SH-SY5Y (cell line): ENCODE measurements around the gene PTPRK.

Source experiments
- GATA2 ChIP-seq: IDR thresholded peaks from 2 replicates; pipeline ENCODE4 v1.6.1; 2011; ENCODE audit warnings: mild to moderate bottlenecking, low read depth, low read length
- GATA3 ChIP-seq: IDR thresholded peaks from 2 replicates; pipeline ENCODE4 v1.6.1; 2011; ENCODE audit warnings: low read depth, mild to moderate bottlenecking, low read length, moderate library complexity

Gene PTPRK

DNA sequence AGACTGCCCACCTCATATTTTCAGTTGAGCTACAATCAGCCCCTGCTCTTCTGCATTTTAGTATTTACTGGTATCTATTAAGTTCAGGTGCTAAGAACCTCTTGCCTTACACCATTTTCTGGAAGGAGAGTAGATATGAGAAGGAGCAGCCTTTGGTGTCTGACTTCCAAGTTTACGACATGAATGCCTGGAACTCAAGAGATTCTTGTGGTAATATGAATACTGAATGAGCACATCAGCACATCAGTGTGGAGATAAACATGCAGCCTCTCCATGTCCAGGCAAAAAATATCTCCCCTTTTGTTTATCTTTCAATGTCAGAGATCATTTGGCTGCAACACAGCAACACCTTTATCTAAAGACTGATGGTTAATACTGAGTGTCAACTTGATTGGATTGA, 553.8 kb downstream of the PTPRK start:
- TF ChIP-seq GATA2, result no peak
- no peak for TF ChIP-seq GATA3

DNA sequence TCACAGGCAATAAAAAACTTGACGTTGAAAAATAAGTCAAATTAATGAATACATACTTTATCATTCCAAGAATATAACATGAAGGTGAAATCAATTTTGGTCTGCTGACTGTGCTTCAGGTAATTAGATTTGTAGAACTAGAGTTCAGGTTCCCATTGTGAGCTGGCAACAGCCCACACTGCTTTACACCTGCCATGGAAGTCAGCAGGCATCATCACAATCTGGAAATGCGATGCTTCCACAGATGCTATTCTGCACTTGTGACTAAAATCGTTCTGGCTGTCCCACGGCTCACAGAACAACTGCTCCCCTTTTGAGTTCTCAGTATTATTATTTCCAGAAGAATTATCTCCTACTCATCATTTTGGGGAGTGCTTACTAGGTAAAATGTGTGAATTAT, 556.9 kb downstream of the PTPRK start:
- TF ChIP-seq GATA2 (no peak), GATA3 (no peak)

DNA sequence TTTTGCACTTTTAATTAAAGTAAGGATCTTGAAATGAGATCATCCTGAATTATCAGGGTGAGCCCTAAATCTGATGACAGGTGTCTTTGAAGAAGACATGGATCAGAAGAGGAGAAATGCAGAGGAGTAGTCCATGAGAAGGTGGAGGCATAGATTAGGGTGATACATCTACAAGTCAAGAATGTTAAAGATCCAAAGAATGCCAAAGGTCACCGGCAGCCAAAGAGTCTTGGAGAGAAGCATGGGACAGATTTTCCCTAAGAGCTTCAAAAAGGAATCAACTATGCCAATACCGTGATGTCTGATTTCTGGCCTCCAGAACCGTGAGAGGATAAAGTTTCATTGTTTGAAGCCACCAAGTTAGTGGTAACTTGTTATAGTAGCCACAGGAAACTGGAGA, 560.5 kb downstream of the PTPRK start:
- no peak for TF ChIP-seq GATA3
- no peak for TF ChIP-seq GATA2

DNA sequence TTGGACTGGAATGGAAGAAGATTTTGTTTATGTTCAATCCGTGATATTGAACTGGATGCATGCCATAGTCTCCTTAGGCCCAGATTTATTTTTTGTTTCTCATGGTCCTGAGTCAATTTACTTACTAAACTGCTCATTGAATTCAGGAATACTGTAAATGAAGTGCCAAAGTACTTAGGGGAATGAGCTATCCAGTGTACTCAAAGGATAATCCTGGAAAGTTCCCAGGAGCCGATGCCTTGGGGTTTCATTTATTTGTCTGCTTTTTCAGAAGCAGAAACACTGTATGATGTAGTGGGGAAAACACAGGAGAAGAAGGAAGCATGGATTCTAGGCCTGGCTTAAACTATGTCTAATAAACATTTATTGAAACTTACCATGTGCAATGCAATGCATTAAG, 563.4 kb downstream of the PTPRK start:
- TF ChIP-seq GATA3, result no peak
- no peak for TF ChIP-seq GATA2

DNA sequence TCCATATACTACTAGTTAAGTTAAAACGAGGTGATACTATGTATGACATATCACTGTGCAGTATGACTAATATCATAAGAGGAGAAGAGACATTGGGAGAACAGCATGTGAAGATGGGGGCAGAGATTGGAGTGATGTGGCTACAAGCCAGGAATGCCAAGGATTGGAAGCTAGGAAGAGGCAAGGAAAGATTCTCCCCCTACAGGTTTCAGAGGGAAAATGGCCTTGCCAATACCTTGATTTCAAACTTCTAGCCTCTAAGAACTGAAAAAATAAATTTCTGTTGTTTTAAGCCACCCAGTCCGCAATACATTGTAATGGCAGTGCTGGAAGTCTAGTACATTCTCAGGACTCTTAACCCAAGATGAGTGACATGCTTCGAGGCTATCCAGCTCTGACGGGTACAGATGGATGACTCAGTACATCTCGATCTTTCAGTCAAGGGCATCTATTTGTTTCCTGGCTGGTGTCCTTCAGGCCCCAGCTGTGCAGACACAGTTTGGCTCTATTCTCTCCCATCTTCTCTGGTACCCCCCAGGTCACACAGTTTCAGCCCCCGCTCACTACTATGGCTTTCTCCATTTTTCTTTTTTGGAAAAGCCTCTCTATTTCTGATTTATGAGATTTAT, 564.0 kb downstream of the PTPRK start:
- no peak for TF ChIP-seq GATA2
- no peak for TF ChIP-seq GATA3

DNA sequence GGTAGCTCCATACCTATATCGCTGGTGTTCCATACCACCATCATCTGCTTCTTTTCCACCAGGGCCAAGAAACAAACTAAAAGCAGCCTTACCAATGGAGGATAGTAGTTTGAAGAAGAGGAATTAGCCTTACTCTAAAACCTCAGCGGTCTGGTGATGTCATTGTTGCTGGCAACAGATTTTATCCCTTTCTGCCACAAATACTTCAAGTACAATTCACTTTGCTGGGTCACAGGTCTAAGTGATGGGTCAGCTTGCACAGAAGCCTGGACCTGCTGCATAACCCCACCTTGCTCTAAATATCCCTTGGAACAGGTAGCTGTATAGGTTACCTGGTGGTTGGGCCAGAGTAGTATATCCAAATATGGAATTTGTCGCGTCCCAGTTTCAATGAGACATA, 566.3 kb downstream of the PTPRK start:
- no peak for TF ChIP-seq GATA2
- no peak for TF ChIP-seq GATA3

DNA sequence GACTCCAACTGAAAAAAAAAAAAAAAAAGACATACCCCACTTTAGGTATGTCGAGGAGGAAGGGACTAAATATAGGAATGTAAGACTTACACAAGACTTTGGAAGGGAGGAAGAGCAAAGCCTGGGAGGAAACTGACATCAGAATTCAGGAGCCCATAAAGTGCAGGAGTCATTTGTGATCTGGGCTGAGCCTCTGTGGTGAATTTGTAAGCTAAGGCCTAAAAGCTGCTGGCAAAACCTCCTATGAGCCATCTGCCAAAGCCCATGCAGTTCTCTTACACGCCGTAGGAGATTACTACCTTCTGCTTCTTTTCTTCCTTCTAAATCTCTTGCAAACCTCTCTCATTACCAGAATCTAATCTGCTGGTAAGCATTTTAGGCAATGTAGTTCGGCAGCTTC, 567.6 kb downstream of the PTPRK start:
- TF ChIP-seq GATA3, result no peak
- TF ChIP-seq GATA2, result no peak

DNA sequence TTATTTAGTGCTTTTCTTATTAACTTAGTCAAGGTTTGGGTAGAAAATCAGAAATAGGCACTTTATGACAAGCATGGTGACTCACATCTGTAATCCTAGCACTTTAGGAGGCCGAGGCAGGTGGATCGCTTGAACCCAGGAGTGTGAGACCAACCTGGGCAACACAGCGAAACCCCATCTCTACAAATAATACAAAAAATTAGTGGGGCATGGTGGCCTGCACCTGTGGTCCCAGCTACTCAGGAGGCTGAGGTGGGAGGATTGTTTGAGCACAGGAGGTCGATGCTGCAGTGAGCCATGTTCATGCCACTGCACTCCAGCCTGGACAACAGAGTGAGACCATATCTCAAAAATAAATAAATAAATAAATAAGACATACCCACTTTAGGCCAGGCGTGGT, 568.2 kb downstream of the PTPRK start:
- TF ChIP-seq GATA2 (no peak), GATA3 (no peak)

DNA sequence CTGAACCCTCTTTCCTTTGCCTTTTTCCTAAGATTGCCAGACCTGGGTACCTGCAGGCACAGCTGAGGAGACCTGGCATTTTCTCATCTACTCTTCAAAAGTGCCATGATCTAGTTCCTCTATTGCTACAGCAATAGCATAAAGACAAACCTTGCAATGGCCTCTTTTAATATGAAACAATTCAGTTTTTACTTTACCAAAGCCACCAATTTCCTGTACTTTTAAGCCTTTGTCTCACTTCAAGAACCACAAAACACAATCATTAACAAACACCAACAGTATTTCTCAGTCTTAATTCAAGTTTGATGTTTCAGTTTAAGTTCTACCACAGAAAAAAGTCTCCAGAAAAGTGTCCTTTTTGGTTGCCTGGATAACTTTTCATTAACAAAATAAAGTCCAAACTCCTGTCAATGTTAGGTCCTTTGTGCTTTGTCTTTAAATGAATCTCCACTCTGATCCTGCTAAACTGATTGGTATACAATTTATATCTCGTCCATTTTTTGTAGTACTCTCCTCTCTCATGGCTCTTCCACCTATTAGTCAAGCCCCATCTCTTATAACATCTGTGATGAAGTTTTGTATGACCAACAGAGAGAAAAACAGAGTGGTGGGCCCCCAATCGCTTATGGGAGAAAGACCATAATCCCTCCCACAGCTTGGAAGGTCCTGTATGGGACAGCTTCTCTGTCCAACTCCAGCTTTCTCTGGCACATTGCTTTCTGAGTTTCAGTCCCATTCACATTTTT, 569.1 kb downstream of the PTPRK start:
- TF ChIP-seq GATA3, result no peak
- TF ChIP-seq GATA2, result no peak

DNA sequence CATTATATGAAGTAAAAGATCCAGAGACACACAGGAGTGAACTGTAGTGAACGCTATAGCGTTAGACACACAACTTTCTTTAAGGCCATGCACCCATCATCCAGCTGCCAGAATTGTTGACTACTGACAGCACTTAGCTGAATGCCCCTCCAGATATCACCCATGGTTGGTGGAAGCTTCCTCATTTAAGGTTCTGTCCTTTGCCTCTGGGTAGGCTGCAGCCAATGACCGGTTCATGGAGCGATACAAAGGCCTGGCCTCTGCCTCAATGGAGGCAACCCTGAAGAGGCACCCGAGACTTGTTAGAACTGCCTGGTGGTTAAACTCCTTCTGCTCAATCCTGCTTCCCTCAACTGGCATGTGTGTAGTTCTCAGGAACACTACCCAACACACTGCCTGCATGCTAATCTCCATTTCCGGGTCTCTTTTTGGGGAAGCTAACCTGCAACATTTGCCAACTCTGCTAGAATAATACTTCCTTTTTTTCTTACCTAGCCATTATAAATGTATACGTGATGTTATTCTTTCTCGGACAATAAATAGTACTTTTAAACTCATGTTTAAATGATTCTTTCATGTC, 569.7 kb downstream of the PTPRK start:
- no peak for TF ChIP-seq GATA2

DNA sequence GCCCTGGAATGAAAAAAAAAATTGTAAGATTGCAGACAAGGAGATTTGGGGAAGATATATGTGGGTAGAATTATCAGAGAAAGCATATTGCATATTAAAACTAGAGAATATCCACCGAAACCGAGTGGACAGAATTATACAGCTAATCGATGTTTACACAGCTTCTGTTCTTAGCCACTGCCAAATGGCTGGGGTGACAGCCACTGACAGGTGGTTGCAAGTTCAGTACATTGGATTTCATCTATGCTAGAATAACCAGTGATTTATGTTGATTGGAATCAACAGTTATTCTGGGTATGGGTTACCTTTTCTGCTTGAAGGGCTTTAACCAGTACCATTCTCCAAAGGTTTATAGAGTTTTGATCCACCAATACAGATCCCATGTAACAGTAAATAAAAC, 571.1 kb downstream of the PTPRK start:
- TF ChIP-seq GATA3 (no peak), GATA2 (no peak)

DNA sequence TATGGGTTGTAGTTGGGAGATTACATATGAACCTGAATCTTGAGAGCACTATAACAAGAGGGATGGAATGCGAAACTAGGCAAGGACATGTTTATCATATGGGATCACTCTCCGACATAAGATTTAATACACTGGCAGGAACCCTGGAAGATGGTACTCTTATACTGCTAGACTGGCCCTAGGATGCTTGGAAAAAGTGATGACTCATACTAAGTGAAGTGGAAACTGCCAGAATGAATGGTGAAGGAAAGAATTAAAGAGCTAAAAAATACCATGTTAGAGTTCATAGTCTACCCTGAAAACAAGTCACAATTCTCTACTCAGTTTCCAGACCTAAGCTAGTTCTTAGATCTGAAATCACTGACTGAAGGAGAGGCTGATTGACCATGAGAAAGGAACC, 574.0 kb downstream of the PTPRK start:
- TF ChIP-seq GATA3, result no peak
- no peak for TF ChIP-seq GATA2

DNA sequence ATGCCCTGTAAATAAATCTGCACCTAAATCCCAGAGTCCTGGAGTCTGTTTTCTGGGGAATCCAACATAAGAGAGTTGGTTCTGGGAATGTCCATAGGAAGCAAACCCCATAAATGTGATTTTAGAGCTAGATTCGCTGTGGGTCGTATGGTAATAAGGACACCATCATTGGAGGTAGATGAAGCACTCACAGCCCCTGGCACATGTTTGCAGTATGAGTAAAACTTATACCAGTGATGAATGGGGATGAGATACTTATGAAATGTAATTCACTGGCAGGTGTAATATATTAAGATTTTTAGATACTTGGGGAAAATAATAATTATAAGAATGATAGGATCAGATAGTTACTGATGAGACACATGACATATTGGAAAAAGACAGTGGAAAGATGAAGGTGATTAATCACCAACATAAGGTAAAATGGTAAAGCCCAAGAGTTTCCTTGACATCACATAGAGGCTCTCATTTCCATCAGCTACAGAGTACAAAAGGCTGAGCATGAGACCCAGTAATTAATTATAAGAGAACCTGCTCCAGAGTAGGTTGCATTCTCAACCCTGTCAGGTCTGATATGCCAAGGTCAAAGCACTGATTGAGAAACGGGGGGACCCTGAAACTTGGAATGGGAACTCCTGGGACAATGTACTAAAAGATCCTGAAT, 574.8 kb downstream of the PTPRK start:
- TF ChIP-seq GATA3 (no peak), GATA2 (no peak)

DNA sequence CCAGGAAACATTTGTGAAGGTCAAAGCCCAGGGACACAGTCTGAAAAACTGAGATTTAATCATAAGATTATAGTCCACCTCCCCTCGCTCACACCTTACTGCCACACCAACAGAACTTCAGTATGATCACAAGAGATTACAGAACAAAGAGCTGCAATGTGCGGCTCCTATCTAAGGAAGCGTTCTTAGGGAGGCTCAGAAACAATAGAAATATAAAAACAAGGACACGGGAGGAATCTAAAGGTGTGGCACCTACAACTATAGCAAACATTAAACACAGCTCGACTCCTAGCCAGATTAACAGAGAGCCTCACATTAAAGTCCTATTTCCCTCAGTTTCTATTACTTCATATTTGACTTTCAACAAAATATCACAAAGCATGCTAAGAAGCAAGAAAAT, 579.2 kb downstream of the PTPRK start:
- TF ChIP-seq GATA3 (no peak), GATA2 (no peak)

DNA sequence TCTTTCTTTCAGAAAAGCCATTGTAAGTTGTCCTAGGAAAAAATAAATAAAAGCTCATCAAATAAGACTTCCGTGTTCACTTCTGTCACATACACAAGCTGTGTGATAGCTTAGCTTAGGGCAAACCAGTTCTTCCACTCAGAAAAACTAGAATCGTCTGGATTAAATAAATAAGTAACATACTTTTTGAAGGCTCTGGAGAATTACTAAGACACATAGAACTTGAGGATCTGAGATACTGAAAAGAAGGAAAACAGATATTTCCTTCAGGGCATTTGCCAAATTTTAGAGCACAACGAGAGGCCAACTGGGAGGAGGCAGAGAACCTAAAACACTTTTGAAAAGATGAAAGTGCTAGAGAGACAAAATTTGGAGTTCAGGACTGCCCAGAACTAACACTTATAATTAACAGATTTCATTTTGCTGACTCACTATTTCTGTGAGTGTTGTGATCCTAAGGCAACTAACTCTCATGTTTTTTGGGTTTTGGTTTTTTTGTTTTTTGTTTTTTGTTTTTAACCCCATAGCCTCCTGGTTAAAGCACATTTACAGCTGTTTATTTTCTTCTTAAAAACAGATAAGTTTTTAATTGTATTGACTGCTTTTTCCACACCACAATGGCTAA, 580.8 kb downstream of the PTPRK start:
- no peak for TF ChIP-seq GATA2
- TF ChIP-seq GATA3, result no peak
